Astrocyte of the cerebellum (primary cell): ENCODE measurements around the gene USB1.
A peak's percentile ranks its signal among the peaks of the same experiment; 100 is the strongest.

Experiments used
- DNase-seq: peaks from one replicate; pipeline ENCODE4 v3.0.0-alpha.2; 2011; ENCODE audit warnings: low read depth
- H3K4me3 ChIP-seq: 2 replicates; pipeline ENCODE4 v1.5.1; 2011; ENCODE audit warnings: mild to moderate bottlenecking, low read depth, low read length, moderate library complexity
- CTCF ChIP-seq: IDR thresholded peaks from 2 replicates; pipeline ENCODE4 v1.5.1; 2012; ENCODE audit warnings: low read length, low read depth, moderate library complexity, mild to moderate bottlenecking; ENCODE audit errors: missing control alignments
- in situ Hi-C: cut with HindIII; loops from 2 replicates; pipeline ENCODE4 v1.10.0; 2017; ENCODE audit warnings: low sequenced_read_pairs

USB1 gene

DNA sequence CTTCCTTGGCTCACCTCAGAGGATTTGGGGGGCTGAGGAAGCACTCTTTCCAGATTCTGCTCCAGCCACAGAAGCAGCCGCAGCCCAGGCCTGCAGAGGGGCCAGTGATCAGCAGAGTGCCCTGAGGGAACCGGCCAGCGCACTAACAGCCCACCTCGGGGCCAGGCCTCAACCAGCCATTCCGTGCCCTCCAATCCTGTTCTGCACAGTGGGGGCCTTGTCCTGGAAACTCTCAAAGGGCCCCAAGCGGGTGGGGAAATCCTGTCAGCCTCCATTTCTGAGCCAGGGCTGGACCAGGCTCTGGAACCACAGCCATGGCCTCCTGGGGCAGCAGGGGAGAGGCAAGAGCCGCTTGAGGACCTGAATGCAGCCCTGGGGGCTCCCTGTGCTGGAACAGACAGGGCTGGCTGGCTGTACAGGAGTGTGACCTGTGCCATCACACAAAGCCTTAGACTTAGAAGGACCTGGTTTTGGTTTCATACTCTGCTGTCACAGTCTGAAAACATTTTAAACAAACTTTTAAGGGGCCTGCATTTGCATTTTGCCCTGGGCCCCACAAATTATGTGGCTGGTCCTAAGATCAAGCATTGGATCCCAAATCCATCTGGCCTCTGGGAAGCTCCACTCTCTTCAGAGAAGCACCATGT is 40.3 kb upstream of the USB1 start:
- no peak for TF ChIP-seq CTCF
- DNase-seq: no peak
- H3K4me3 ChIP-seq: no peak overlapping the region
- in situ Hi-C loops: no loop called here

DNA sequence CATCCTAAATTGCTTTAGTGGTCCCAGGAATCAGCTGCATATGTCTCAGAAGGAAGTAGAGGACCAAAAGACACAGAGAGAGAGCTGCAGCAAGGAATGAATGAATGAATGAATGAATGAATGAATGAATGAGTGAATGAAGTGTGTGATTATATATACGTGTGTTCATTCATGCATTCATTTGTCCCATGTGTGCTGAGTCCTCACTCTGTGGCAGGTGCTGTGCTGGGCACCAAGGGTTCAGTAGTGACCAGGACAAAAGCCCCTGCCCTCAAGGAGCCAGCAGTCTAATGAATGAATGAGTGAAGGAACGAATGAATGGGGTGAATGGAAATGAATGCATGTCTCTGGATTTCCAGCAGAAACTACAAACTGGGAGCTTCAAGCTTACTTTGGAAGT is 39.7 kb upstream of the USB1 start:
- in situ Hi-C loops: no loop called here
- H3K4me3 ChIP-seq: no peak overlapping the region
- DNase-seq: no peak
- TF ChIP-seq CTCF: no peak

DNA sequence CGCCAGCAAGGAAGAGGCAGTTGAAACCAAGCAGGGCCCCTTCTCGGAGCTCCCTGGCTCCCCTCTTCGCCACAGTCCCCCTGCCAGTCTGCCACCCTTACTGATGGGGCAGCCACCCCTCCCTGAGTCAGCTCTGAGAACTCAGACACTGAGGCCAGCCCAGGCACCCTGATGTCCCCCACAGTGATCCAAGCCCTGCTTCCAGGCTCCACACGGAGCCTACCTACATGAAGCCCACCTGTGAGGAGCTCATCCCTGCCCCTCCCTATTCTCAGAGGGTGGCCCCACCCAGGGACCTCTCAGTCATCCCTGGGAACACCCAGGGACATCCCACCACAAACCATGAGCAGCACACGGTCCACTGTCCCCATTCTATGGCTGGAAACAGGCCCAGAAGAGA is 39.2 kb upstream of the USB1 start:
- in situ Hi-C loops: no loop called here
- no peak for DNase-seq
- TF ChIP-seq CTCF: no peak
- no peak overlapping the region for H3K4me3 ChIP-seq

DNA sequence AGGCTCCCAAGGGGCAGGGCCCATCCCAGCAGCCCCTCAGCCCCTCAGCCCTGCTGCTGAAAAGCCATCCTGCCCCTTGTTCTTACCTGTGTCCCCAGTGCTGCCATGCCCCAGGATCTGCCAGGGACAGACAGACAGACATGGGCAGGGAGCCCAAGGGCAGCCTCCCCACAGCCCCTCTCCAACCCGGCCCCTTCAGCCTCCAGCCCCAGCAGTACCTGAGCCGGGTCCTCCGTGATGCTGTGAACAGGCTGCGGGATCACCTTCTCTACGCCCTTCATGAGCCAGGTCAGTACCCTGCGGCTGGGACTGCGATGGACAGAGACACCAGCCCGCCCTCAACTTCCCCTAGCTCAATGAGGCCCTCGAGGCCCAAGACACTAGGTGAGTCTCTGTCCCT is 38.5 kb upstream of the USB1 start:
- TF ChIP-seq CTCF: no peak
- DNase-seq: no peak
- H3K4me3 ChIP-seq: no peak overlapping the region
- in situ Hi-C loops: no loop called here

- in situ Hi-C loops: no loop called here
Measured at GRCh38 chr16:57964157-57964700, 37.0 kb upstream of the USB1 start.

DNA sequence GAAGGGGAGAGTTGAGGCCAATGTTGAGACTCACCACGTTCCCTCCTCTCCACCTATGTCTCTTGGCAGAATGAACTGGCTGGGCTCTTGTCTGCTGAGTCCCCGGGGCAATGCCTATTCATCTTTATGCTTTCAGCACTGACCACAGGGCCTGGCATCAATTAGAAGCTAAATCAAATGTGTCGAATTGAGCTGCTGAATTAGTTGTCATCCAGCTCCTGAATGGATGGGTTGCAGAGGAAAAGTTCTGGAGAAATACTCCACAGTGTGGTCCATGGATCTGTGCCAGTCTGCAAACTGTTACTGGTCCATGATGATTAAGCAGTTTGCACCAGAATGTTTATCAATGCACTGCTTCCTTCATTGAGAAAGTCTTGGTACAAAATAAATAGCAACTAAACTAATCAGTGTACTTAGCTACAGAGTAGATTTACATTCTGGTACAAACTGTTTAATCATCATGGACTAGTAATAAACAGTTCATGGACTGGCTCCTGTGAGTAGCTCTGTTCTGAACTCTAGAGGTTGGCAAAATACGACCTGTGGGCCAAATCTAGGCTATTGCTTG is 34.9 kb upstream of the USB1 start:
- TF ChIP-seq CTCF: no peak
- H3K4me3 ChIP-seq: no peak overlapping the region
- DNase-seq: peak; percentile 11
- in situ Hi-C loops: no loop called here

More at GRCh38 chr16:57964157-57964700, 37.0 kb upstream of the USB1 start:
- no peak for DNase-seq
- no peak overlapping the region for H3K4me3 ChIP-seq
- TF ChIP-seq CTCF: no peak
